ENCODE results near the gene SMG7. TPM values are rescaled to one million over a fixed set of nuclear protein-coding genes. Genes with fewer than 3 reads are reported as not detected.

The SMG7 gene
- total and polyA plus RNA-seq, 8 donors = 49.6 to 69.6 (median 64.8) TPM

DNA sequence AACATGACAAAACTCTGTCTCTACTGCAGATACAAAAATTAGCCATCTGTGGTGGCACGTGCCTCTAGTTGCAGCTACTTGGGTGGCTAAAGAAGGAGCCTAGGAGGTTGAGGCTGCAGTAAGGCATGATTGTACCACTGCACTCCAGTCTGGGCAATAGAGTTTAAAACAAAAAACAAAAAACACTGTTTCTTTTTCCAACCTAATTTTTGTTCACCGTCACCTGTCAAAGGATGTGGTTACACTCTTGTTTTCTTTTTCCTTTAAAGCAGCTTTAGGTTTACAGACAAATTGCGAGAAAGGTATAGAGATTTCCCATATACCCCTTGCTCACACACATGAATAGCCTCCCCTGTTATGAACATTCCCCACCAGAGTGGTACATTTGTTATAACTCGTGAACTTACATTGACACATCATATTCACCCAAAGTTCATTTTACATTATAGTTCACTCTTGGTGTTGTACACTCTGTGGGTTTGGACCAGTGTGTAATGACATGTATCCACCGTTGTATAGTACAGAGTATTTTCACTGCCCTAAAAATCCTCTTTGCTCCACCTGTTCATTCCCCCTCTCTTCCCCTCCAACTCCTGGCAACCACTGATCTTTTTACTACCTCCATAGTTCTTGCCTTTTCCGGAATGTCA, 26.2 kb downstream of the SMG7 start:
- H3K36me3 ChIP-seq = no peaks in the 10 kb centered on the region
- H3K27ac ChIP-seq = no peak overlapping the region
- peaks cover 0 to 33% of the 10 kb centered on the region in 2 donors for H3K4me1 ChIP-seq
- intact Hi-C loops (cut with DNase I) = no loop called here
- no peaks in the 10 kb centered on the region for H3K9me3 ChIP-seq
- H3K27me3 ChIP-seq = no peaks in the 10 kb centered on the region
- DNase-seq (no peak), ATAC-seq (no peak)
- TF ChIP-seq CTCF (IDR thresholded peaks at IDR 0.05) = no peak
- no peak overlapping the region for H3K4me3 ChIP-seq

- no peak overlapping the region for H3K4me3 ChIP-seq
- ATAC-seq = no peak
- no peak overlapping the region for H3K27ac ChIP-seq
- peaks cover 0 to 5% of the 10 kb centered on the region in 2 donors for H3K4me1 ChIP-seq
- no peak for DNase-seq
- intact Hi-C loops (cut with DNase I) = no loop called here
- no peak for TF ChIP-seq CTCF (IDR thresholded peaks at IDR 0.05)
- no peaks in the 10 kb centered on the region for H3K9me3 ChIP-seq
- H3K27me3 ChIP-seq = no peaks in the 10 kb centered on the region
- no peaks in the 10 kb centered on the region for H3K36me3 ChIP-seq
Observed at GRCh38 chr1:183505454-183506089, 33.3 kb downstream of the SMG7 start.

DNA sequence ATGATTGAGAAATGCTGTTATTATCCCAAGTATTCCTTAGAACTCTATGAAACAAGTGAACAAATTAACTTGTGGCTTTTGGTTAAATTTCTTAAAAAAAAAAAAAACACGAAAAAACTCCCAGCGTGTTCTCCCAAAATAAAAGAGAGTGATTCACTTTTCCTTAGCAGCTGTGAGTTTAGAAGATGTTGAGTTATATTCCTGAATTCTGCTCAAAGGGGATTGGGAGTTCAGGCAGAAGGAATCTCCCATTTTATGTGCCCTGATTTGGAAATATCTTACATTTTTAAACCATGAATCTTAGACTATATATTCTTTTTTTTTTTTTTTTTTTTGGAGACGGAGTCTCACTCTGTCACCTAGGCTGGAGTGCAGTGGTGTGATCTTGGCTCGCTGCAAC, 34.3 kb downstream of the SMG7 start:
- ATAC-seq = no peak
- Histone ChIP-seq H3K4me1 (peaks cover 0 to 5% of the 10 kb centered on the region in 2 donors), H3K36me3 (no peaks in the 10 kb centered on the region), H3K27ac (no peak overlapping the region), H3K4me3 (no peak overlapping the region), H3K9me3 (no peaks in the 10 kb centered on the region), H3K27me3 (no peaks in the 10 kb centered on the region)
- DNase-seq = no peak
- intact Hi-C loops (cut with DNase I) = no loop called here
- no peak for TF ChIP-seq CTCF (IDR thresholded peaks at IDR 0.05)

GRCh38 chr1:183508694-183509093, 36.4 kb downstream of the SMG7 start:
- DNase-seq = no peak
- Histone ChIP-seq H3K36me3 (peaks cover 0 to 4% of the 10 kb centered on the region in 2 donors), H3K4me3 (no peak overlapping the region), H3K9me3 (no peaks in the 10 kb centered on the region), H3K4me1 (peaks cover 0 to 8% of the 10 kb centered on the region in 2 donors), H3K27me3 (no peaks in the 10 kb centered on the region), H3K27ac (no peak overlapping the region)
- no peak for ATAC-seq
- TF ChIP-seq CTCF (IDR thresholded peaks at IDR 0.05) = no peak
- intact Hi-C loops (cut with DNase I) = no loop called here

DNA sequence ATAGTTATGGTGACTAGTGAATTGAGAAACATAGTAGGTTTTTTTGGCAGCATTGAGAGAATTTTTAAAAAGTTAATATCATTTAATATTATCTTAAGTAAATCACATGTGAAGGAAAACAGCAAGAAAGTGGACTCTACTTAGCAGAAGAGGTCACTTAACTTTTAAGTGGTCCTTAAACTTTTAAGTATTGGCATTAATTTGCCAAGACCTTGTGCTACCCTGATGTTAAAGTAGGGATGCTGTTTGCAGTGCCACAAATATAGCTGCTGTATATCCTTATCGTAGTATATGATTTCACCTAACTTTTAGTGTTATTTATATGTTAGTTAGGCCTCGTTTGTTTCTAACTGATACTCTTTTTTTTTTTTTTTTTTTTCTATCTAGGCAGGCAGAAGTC, 40.2 kb downstream of the SMG7 start:
- no peaks in the 10 kb centered on the region for H3K27me3 ChIP-seq
- no peak overlapping the region for H3K27ac ChIP-seq
- DNase-seq (peak in 2 of 4 donors; percentile 7 to 22), ATAC-seq (peak; percentile 82)
- intact Hi-C loops (cut with DNase I) = no loop called here
- H3K9me3 ChIP-seq = no peaks in the 10 kb centered on the region
- no peak for TF ChIP-seq CTCF (IDR thresholded peaks at IDR 0.05)
- H3K36me3 ChIP-seq = peaks cover 0 to 19% of the 10 kb centered on the region in 2 donors
- peaks cover 10 to 19% of the 10 kb centered on the region in 2 donors for H3K4me1 ChIP-seq
- no peak overlapping the region for H3K4me3 ChIP-seq
